Activated CD8-positive, alpha-beta T cell treated with anti-CD3 and anti-CD28 coated beads for 36 hours (primary cell): ENCODE results near the gene IFT57. TPM values are rescaled to one million over a fixed set of nuclear protein-coding genes. Genes with fewer than 3 reads are reported as not detected.
A peak's percentile ranks its signal among the peaks of the same experiment; 100 is the strongest.
"Not testable (repeated sequence)": the region's sequence is repeated elsewhere in the genome, so short reads cannot be mapped to it uniquely, and the experiment has no call there.

Source experiments
- ATAC-seq: fragments of 200-7000 bp; cut with Tn5 transposase; one replicate; pipeline ENCODE4 v1.10.0; 2021; ENCODE audit warnings: mild to moderate bottlenecking, moderate library complexity
- CTCF ChIA-PET: fragments of 350-600 bp; sonication (Branson Sonifier 250); formaldehyde crosslinking; loops from one replicate; lab custom pipeline; 2021; ENCODE audit warnings: antibody characterized with exemption; lab: Charles Lee
- POLR2A ChIA-PET: fragments of 350-600 bp; sonication (Branson Sonifier 250); formaldehyde crosslinking; loops from one replicate; lab custom pipeline; 2021; ENCODE audit warnings: antibody characterized with exemption; lab: Charles Lee
- DNase-seq: peaks from one replicate; pipeline ENCODE4 v3.0.0-alpha.2; 2020
- H3K27ac Mint-ChIP-seq: one replicate; pipeline ENCODE4 v1.8.0; 2021; ENCODE audit warnings: mild to moderate bottlenecking, mixed read lengths
- H3K27me3 Mint-ChIP-seq: one replicate; pipeline ENCODE4 v1.8.0; 2021; ENCODE audit warnings: mixed read lengths
- H3K36me3 Mint-ChIP-seq: one replicate; pipeline ENCODE4 v1.8.0; 2021; ENCODE audit warnings: low read depth, mixed read lengths
- H3K4me1 Mint-ChIP-seq: one replicate; pipeline ENCODE4 v1.8.0; 2021; ENCODE audit warnings: low read depth, mixed read lengths
- H3K4me3 Mint-ChIP-seq: one replicate; pipeline ENCODE4 v1.8.0; 2021; ENCODE audit warnings: mild to moderate bottlenecking, moderate library complexity, mixed read lengths
- H3K9me3 Mint-ChIP-seq: one replicate; pipeline ENCODE4 v1.8.0; 2021; ENCODE audit warnings: mixed read lengths
- intact Hi-C: fragments of 100-400 bp; cut with micrococcal nuclease; formaldehyde crosslinking; loops from one replicate; pipeline ENCODE4 v1.10.0; 2022
- total RNA-seq, 2 experiments: library from RNA; stranded (reverse); gene quantifications; one replicate each; pipeline ENCODE4 v1.2.3, GENCODE V29; 2021
- TF ChIP-seq, protein P1 (sequence below): fragments of 200-600 bp; IDR thresholded peaks from one replicate; pipeline ENCODE4 v1.8.0; 2022; ENCODE audit warnings: antibody characterized with exemption, mild to moderate bottlenecking

The IFT57 gene
- 10 to 100 TPM; 30.9 to 35.3 TPM for total RNA-seq

DNA sequence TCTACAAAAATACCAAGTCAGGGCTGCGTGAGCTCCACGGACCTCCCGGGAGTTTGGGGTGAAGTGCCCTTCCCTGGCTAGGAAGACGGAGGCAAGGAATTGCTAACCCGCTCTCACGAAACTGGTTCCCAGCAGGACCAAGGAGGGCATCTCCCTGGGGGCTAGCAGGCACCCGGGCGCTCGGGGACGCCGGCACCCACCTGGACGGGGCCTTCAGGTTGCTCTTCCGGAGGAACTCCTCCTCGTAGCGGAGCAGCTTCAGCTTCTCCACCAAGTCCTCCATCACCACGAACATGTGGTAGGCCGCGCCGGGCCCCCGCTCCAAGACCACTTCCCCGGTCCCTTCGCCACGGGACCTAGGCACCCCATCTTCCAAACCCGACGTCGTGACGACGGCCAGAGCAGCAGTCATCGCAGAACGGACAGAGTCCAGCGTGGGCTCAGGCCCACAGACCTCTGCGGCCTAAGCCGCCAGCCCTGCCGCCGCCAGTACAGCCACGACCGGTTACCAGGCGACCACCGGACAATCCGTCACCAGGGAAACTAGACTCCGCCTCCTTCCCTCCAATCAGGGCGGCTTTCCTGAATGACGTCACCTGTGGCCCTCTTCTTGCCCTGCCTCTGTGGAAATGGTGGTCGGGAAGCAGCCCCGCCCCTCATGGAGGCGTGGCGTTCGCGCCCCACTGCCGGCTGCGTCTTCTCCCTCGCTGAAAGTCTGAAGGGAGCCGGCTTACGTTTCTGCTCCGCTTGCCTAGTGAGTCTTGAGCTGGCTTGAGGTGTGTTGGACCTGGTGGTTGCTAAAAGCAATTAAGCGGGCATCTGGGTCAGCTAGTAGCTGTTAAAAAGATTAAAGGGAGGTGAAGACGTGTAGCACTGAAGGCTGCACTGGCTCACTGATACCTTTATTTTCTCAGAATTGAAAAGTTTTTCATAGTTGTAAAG is at the start of gene IFT57:
Gene IFT57 (minus strand): TSS at position 514 of the 942 bp plus-strand sequence. CDS start 102 bp downstream, at position 412.
- Mint-ChIP-seq H3K9me3 (no peaks in the 10 kb centered on the region), H3K4me1 (peaks cover 45% of the 10 kb centered on the region), H3K27me3 (no peaks in the 10 kb centered on the region), H3K36me3 (no peaks in the 10 kb centered on the region), H3K4me3 (peak within 1 kb of the TSS; percentile 99), H3K27ac (peak within 1 kb of the TSS; percentile 99)
- DNase-seq = peak; percentile 97
- ChIA-PET POLR2A (interaction anchor here (0.6 to 4.1 kb wide), 10 partner anchors 11 to 368 kb away, joined by 3 to 19 read pairs (median 3); no protein-coding TSS in a partner anchor), CTCF (interaction anchor here (0.9 to 3.5 kb wide), 10 partner anchors 10 to 295 kb away, joined by 3 to 13 read pairs (median 3); no protein-coding TSS in a partner anchor)
- intact Hi-C loops = loop anchor here (5.0 kb wide), 3 partner anchors 70 to 255 kb away; no protein-coding TSS in a partner anchor
- ATAC-seq = peak; percentile 93
- TF ChIP-seq, protein P1, sequence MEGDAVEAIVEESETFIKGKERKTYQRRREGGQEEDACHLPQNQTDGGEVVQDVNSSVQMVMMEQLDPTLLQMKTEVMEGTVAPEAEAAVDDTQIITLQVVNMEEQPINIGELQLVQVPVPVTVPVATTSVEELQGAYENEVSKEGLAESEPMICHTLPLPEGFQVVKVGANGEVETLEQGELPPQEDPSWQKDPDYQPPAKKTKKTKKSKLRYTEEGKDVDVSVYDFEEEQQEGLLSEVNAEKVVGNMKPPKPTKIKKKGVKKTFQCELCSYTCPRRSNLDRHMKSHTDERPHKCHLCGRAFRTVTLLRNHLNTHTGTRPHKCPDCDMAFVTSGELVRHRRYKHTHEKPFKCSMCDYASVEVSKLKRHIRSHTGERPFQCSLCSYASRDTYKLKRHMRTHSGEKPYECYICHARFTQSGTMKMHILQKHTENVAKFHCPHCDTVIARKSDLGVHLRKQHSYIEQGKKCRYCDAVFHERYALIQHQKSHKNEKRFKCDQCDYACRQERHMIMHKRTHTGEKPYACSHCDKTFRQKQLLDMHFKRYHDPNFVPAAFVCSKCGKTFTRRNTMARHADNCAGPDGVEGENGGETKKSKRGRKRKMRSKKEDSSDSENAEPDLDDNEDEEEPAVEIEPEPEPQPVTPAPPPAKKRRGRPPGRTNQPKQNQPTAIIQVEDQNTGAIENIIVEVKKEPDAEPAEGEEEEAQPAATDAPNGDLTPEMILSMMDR = no peak

DNA sequence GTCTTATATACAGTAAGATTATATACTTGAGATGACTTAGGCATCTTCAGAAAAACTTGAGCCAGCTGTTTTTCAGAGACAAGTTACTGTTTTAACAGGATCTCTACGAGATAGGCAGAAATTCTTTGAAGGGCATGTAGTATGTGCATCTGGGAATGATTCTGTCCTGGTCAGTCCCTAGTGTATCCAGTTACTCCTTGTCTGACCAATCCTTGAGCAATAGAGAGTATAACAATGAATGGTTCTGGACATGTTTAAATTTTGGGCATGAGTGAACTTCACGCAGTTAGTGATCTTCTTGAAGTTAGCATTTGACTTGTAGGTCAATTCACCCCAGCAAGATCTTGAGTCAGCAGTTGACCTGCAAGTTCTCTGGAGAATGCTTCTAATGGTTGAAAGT is 49.4 kb upstream of the IFT57 start:
- ATAC-seq = no peak
- intact Hi-C loops = no loop called here
- no peaks in the 10 kb centered on the region for H3K4me1 Mint-ChIP-seq
- no peak for DNase-seq
- H3K27ac Mint-ChIP-seq = no peak overlapping the region
- H3K27me3 Mint-ChIP-seq = no peaks in the 10 kb centered on the region
- peaks cover 19% of the 10 kb centered on the region for H3K9me3 Mint-ChIP-seq
- H3K4me3 Mint-ChIP-seq = no peak overlapping the region
- POLR2A ChIA-PET = no interaction called here
- TF ChIP-seq, protein P1 = no peak
- CTCF ChIA-PET = no interaction called here
- H3K36me3 Mint-ChIP-seq = no peaks in the 10 kb centered on the region

GRCh38 chr3:108268235-108268634 is 46.0 kb upstream of the IFT57 start:
- H3K36me3 Mint-ChIP-seq, ATAC-seq, H3K27me3 Mint-ChIP-seq, H3K27ac Mint-ChIP-seq, H3K4me3 Mint-ChIP-seq, H3K4me1 Mint-ChIP-seq, DNase-seq, intact Hi-C loops: not testable (repeated sequence)
- H3K9me3 Mint-ChIP-seq = peaks cover 19% of the 10 kb centered on the region
- ChIA-PET CTCF (interaction anchor here (1.8 kb wide), 1 partner anchor 13 kb away, joined by 3 read pairs; no protein-coding TSS in a partner anchor), POLR2A (interaction anchor here (0.5 kb wide), 1 partner anchor 642 kb away, joined by 3 read pairs; no protein-coding TSS in a partner anchor)

DNA sequence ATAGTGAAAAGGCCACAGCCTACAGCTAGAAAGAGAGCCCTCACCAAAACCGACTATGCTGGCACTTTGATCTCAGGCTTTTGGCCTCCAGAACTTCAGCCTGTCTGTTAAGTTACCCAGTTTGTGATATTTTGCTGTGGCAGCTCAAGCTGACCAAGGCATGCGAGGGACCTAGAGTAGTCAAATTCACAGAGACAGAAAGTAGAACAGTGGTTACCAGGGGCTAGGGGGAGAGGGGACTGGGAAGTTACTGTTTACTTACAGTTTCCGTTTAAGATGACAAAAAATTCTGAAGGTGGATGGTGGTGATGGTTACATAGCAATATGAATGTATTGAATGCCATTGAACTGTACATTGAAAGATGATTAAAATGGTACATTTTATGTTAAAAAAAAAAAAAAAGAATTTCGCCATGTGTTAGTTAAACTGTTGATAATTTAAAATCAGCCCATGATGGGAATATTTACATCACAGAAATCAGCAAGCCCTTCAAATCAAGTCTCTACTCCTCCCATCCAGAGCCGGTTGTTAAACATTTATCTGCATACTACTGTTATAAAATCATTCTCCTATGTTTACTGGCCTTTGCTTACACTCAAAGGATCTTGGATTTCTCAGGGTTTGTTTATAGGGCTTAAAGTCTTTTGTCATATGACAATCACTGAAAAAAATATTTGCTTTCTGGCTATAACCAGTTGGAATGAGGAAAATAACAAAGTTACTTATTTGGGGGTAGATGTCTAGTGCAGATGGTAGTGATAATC is 42.5 kb upstream of the IFT57 start:
- POLR2A ChIA-PET, CTCF ChIA-PET, H3K27me3 Mint-ChIP-seq, H3K4me1 Mint-ChIP-seq, intact Hi-C loops, H3K4me3 Mint-ChIP-seq, DNase-seq, H3K36me3 Mint-ChIP-seq: not testable (repeated sequence)
- peak overlapping the region; percentile 55 for H3K27ac Mint-ChIP-seq
- H3K9me3 Mint-ChIP-seq = peaks cover 21% of the 10 kb centered on the region
- ATAC-seq = peak; percentile 56

- no peaks in the 10 kb centered on the region for H3K9me3 Mint-ChIP-seq
- POLR2A ChIA-PET = no interaction called here
- H3K27ac Mint-ChIP-seq = no peak overlapping the region
These were observed 32.9 kb upstream of the IFT57 start for GRCh38 chr3:108255131-108255530.

More at GRCh38 chr3:108255131-108255530, 32.9 kb upstream of the IFT57 start:
- no peaks in the 10 kb centered on the region for H3K36me3 Mint-ChIP-seq
- intact Hi-C loops = no loop called here
- DNase-seq (no peak), ATAC-seq (no peak)
- H3K4me3 Mint-ChIP-seq = no peak overlapping the region
- CTCF ChIA-PET = interaction anchor here (0.9 kb wide), 1 partner anchor 145 kb away, joined by 3 read pairs; no protein-coding TSS in a partner anchor
- no peaks in the 10 kb centered on the region for H3K4me1 Mint-ChIP-seq
- TF ChIP-seq, protein P1 = no peak
- H3K27me3 Mint-ChIP-seq = no peaks in the 10 kb centered on the region
